HL-60 (cell line): ENCODE results near the gene KCNMA1.

Experiments used
- DNase-seq, 2 experiments: peaks; one replicate each; pipeline ENCODE4 v3.0.0-alpha.2; 2010 to 2020; ENCODE audit warnings: low read depth in 1 of 2, low spot score in 1 of 2
- H3K27ac ChIP-seq: fragments of 250-450 bp; sonication (Bioruptor Pico); replicated peaks from 2 replicates; pipeline ENCODE4 v1.5.1; 2020; ENCODE audit warnings: mild to moderate bottlenecking, moderate library complexity
- H3K27me3 ChIP-seq: fragments of 250-450 bp; sonication (Bioruptor Pico); 2 replicates; pipeline ENCODE4 v1.5.1; 2021; ENCODE audit warnings: mild to moderate bottlenecking, moderate library complexity; ENCODE audit not compliant: insufficient read depth, poor library complexity, severe bottlenecking
- H3K4me3 ChIP-seq: replicated peaks from 2 replicates; pipeline ENCODE4 v1.5.1; 2011; ENCODE audit warnings: mild to moderate bottlenecking, control low read depth, low read length; ENCODE audit not compliant: insufficient read depth
- CTCF ChIP-seq: IDR thresholded peaks from one replicate; pipeline ENCODE4 v1.5.1; 2011; ENCODE audit warnings: low read length, control low read depth, inconsistent platforms; ENCODE audit not compliant: insufficient read depth
- GABPA ChIP-seq: IDR thresholded peaks from 2 replicates; pipeline ENCODE4 v1.6.1; 2012; ENCODE audit warnings: low read depth
- POLR2AphosphoS5 ChIP-seq: IDR thresholded peaks from 2 replicates; pipeline ENCODE4 v1.6.1; 2012; ENCODE audit warnings: low read depth
- REST ChIP-seq: IDR thresholded peaks from 2 replicates; pipeline ENCODE4 v1.6.1; 2012; ENCODE audit warnings: low read depth; ENCODE audit not compliant: insufficient replicate concordance
- SPI1 ChIP-seq: IDR thresholded peaks from 2 replicates; pipeline ENCODE4 v1.6.1; 2012; ENCODE audit warnings: low read depth, mild to moderate bottlenecking, borderline replicate concordance

Gene KCNMA1

GRCh38 chr10:77244286-77244685, 393.3 kb downstream of the KCNMA1 start:
- no peak overlapping the region for H3K27ac ChIP-seq
- DNase-seq: no peak
- no peak for TF ChIP-seq GABPA
- no peak for TF ChIP-seq CTCF
- no peak for TF ChIP-seq REST
- TF ChIP-seq POLR2AphosphoS5: no peak
- no peak for TF ChIP-seq SPI1
- no peaks in the 10 kb centered on the region for H3K27me3 ChIP-seq
- H3K4me3 ChIP-seq: no peak overlapping the region

- Histone ChIP-seq H3K27me3 (no peaks in the 10 kb centered on the region), H3K4me3 (no peak overlapping the region), H3K27ac (no peak overlapping the region)
- DNase-seq: no peak
- TF ChIP-seq GABPA (no peak), POLR2AphosphoS5 (no peak), CTCF (no peak), SPI1 (no peak), REST (no peak)
Measured at GRCh38 chr10:77241350-77241725, 396.3 kb downstream of the KCNMA1 start.

GRCh38 chr10:77240706-77241349, 396.8 kb downstream of the KCNMA1 start:
- Histone ChIP-seq H3K27me3 (no peaks in the 10 kb centered on the region), H3K4me3 (no peak overlapping the region), H3K27ac (no peak overlapping the region)
- DNase-seq: no peak
- TF ChIP-seq POLR2AphosphoS5 (no peak), REST (no peak), CTCF (no peak), SPI1 (no peak), GABPA (no peak)
